ENCODE data around the gene BBS12.

Gene BBS12

DNA sequence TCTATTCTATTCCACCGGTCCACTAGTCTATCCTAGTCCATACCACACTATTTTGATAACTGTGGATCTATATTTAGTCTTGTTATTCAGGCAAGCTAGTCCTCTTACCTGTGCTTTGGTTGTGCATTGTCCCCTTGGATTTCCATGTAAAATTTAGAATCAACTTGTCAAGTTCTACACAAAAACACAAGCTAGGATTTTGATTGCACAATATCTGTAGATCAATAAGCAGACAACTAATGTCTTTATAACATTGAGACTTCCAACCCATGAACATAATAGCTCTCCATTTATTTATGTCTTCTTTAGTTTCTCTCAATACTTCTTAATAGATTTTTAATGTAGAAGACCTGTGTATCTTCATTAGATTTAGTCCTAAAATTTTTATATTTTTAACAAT lies 10.2 kb upstream of the BBS12 start:
- H3K4me3 ChIP-seq (ENCODE audit: low read depth, low read length): no peak overlapping the region
- no peak for DNase-seq (ENCODE audit: low read depth)
- TF ChIP-seq, protein P1, sequence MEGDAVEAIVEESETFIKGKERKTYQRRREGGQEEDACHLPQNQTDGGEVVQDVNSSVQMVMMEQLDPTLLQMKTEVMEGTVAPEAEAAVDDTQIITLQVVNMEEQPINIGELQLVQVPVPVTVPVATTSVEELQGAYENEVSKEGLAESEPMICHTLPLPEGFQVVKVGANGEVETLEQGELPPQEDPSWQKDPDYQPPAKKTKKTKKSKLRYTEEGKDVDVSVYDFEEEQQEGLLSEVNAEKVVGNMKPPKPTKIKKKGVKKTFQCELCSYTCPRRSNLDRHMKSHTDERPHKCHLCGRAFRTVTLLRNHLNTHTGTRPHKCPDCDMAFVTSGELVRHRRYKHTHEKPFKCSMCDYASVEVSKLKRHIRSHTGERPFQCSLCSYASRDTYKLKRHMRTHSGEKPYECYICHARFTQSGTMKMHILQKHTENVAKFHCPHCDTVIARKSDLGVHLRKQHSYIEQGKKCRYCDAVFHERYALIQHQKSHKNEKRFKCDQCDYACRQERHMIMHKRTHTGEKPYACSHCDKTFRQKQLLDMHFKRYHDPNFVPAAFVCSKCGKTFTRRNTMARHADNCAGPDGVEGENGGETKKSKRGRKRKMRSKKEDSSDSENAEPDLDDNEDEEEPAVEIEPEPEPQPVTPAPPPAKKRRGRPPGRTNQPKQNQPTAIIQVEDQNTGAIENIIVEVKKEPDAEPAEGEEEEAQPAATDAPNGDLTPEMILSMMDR (IDR thresholded peaks at IDR 0.05; ENCODE audit: low read depth, low read length, missing control alignments): no peak

DNA sequence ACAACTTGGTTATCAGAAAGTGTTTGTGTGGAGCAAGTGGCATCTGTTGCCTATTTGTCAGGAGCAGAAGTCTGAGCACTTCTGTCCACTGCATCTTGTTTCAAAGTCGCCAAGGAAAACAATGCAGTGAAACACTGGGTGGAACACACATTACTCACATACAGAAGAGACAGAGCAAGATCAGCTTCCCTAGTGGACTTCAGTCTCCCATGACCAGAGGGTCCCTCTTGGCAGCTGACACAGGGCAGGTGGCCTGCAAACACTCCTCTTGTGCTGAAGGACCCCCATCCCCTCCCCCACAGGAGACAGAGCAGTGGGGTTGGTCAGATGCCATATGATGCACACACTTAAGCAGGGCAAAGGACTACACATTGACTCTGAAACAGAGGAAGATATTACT lies 3.6 kb upstream of the BBS12 start:
- TF ChIP-seq, protein P1 (IDR thresholded peaks at IDR 0.05; ENCODE audit: low read depth, low read length, missing control alignments): no peak
- no peak overlapping the region for H3K4me3 ChIP-seq (ENCODE audit: low read depth, low read length)
- DNase-seq (ENCODE audit: low read depth): no peak

DNA sequence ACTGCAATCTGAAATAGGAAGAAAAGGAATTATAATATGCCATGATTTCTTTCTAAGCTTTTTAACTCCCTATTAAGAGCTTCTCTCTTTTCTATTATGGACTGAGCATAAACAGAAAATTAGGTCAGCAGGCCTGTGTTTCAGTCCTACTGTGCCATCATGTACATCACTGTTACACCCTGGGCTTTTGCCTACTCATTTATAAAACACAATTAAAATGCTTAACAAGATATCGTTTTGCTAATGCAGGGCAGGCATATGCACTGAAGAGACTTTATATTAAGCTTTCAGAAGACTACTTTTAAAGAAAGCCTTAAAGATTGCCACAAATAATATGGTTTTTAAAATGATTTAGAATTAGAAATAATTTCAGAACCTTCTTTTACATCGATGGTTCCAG lies 828 bp upstream of the BBS12 start:
- DNase-seq (ENCODE audit: low read depth): no peak
- H3K4me3 ChIP-seq (ENCODE audit: low read depth, low read length): no peak overlapping the region
- TF ChIP-seq, protein P1 (IDR thresholded peaks at IDR 0.05; ENCODE audit: low read depth, low read length, missing control alignments): no peak

DNA sequence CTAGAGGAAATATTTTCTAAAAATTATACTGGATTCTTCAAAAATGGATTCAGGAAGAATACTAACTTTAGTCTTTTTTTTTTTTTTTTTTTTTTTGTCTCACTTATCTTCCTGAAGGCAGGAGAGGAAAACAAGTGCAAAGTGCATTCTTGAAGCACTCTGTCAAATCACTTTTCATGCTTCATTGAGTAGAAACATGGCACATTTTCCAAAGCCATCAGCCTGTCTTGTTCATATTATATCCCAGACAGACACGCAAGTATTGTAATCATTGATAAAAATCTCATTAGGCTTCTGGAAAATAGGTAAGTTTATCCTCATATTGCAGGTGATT lies 1.2 kb downstream of the BBS12 start:
- no peak for DNase-seq (ENCODE audit: low read depth)
- H3K4me3 ChIP-seq (ENCODE audit: low read depth, low read length): no peak overlapping the region; the same call in 1 of the 2 replicates
- TF ChIP-seq, protein P1 (IDR thresholded peaks at IDR 0.05; ENCODE audit: low read depth, low read length, missing control alignments): no peak

DNA sequence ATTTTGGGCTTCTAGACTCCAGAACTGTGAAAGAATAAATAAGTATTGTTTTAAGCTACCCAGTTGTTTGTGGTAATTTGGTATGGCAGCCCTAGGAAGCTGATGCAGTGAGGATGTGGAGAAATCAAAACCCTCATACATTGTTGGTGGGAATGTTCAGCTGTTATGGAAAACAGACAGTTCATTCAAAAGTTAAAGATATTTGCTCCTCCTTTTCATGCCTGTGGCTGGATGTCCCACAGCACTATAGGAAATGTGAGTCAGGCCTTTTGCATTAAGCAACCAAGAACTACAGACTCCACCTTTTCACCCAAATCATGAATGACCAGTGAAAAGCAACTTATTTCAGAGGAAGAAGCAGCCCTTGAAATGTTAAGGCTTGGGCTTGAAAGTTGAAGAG lies 6.7 kb downstream of the BBS12 start:
- DNase-seq (ENCODE audit: low read depth): no peak
- TF ChIP-seq, protein P1 (IDR thresholded peaks at IDR 0.05; ENCODE audit: low read depth, low read length, missing control alignments): no peak
- H3K4me3 ChIP-seq (ENCODE audit: low read depth, low read length): no peak overlapping the region

DNA sequence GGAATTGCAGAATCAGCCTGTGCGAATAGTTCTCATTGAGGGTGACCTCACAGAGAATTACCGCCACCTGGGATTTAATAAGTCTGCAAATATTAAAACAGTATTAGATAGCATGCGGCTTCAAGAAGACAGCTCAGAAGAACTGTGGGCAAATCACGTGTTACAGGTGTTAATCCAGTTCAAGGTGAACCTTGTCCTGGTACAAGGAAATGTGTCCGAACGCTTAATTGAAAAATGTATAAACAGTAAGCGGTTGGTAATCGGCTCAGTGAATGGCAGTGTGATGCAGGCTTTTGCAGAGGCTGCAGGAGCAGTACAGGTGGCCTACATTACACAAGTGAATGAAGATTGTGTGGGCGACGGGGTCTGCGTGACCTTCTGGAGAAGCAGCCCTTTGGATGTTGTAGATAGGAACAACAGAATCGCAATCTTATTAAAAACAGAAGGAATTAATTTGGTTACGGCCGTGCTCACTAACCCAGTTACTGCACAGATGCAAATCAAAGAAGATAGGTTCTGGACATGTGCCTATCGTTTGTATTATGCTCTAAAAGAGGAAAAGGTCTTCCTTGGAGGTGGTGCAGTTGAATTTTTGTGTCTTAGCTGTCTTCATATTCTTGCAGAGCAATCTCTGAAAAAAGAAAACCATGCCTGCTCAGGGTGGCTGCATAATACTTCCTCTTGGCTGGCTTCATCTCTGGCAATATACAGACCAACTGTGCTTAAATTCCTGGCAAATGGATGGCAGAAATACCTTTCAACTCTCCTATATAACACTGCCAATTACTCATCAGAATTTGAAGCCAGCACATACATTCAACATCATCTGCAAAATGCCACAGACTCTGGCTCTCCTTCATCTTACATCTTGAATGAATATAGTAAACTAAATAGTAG lies 10.7 kb downstream of the BBS12 start:
- H3K4me3 ChIP-seq (ENCODE audit: low read depth, low read length): no peak overlapping the region
- TF ChIP-seq, protein P1 (IDR thresholded peaks at IDR 0.05; ENCODE audit: low read depth, low read length, missing control alignments): no peak
- no peak for DNase-seq (ENCODE audit: low read depth)

DNA sequence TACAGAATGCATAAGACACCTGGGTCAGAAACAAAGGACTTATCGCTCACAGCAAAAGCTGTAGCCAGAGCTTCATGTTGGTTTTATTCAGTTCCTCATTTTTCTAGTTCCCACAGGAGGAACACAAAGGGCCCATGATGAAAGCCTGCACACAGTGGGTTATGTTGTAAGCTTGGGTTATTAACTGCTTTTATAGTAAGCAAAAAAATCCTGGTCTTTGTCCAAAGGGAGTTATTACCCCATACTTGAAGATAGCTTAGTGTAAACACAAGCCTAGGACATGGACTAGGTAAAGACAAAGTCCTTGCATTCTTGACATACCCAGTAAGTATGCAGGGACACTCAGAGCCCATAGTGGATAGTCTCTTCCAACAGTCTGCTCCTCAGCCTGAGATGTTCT lies 11.7 kb downstream of the BBS12 start:
- no peak for DNase-seq (ENCODE audit: low read depth)
- no peak overlapping the region for H3K4me3 ChIP-seq (ENCODE audit: low read depth, low read length)
- TF ChIP-seq, protein P1 (IDR thresholded peaks at IDR 0.05; ENCODE audit: low read depth, low read length, missing control alignments): no peak

All from GM12864 (cell line).